Measurements from ENCODE around the gene RDH5. TPM values are rescaled to one million over a fixed set of nuclear protein-coding genes. Genes with fewer than 3 reads are reported as not detected.
"Not testable (repeated sequence)": the region's sequence is repeated elsewhere in the genome, so short reads cannot be mapped to it uniquely, and the experiment has no call there.

The RDH5 gene
- total and polyA plus RNA-seq, 4 donors = 3.1 to 5.4 (median 3.9) TPM

DNA sequence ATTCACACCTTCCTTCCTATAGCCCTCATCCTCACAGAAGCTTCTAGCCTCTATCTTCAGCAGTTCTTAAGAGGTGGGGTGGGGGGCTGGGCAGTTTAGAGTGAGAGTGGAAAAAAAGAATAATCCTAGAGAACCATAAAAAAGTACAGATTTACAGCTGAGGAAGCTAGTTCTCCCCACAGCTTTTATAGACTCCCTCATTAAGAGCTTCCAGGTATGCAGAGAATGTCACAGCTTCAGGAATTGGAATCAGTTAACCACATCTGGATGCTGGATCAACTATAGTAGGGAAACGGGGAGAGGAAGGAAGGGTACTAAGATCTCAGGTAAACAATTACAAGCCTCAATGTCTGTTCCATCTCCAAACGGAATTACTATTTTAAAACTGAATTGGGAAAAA lies 35.1 kb downstream of the RDH5 start:
- DNase-seq (no peak), ATAC-seq (ENCODE audit: insufficient read depth, low FRiP score) (no peak)
- Histone ChIP-seq H3K4me3 (no peak overlapping the region), H3K9me3 (ENCODE audit: control insufficient read depth in 4 of 4, insufficient read depth in 3 of 4, low read length in 3 of 4) (no peaks in the 10 kb centered on the region), H3K36me3 (ENCODE audit: control insufficient read depth in 4 of 4, insufficient read depth in 4 of 4, low read length in 4 of 4) (peaks cover 28 to 59% (median 40%) of the 10 kb centered on the region in 4 donors), H3K4me1 (ENCODE audit: control insufficient read depth in 5 of 5, insufficient read depth in 5 of 5, low read length in 5 of 5) (no peaks in the 10 kb centered on the region), H3K27me3 (ENCODE audit: control insufficient read depth in 3 of 3, insufficient read depth in 3 of 3, low read length in 2 of 3) (no peaks in the 10 kb centered on the region), H3K27ac (ENCODE audit: low read depth in 1 of 2, low read length in 1 of 2) (no peak overlapping the region), H3K9ac (ENCODE audit: insufficient read depth in 1 of 2, low read length in 2 of 2) (no peak overlapping the region)
- 65 to 73% methylated on average over 2 of the region's 2 CpGs for WGBS, 2 donors
- TF ChIP-seq, protein P1, sequence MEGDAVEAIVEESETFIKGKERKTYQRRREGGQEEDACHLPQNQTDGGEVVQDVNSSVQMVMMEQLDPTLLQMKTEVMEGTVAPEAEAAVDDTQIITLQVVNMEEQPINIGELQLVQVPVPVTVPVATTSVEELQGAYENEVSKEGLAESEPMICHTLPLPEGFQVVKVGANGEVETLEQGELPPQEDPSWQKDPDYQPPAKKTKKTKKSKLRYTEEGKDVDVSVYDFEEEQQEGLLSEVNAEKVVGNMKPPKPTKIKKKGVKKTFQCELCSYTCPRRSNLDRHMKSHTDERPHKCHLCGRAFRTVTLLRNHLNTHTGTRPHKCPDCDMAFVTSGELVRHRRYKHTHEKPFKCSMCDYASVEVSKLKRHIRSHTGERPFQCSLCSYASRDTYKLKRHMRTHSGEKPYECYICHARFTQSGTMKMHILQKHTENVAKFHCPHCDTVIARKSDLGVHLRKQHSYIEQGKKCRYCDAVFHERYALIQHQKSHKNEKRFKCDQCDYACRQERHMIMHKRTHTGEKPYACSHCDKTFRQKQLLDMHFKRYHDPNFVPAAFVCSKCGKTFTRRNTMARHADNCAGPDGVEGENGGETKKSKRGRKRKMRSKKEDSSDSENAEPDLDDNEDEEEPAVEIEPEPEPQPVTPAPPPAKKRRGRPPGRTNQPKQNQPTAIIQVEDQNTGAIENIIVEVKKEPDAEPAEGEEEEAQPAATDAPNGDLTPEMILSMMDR (IDR thresholded peaks at IDR 0.05; ENCODE audit: control extremely low read depth, extremely low read depth) = no peak

DNA sequence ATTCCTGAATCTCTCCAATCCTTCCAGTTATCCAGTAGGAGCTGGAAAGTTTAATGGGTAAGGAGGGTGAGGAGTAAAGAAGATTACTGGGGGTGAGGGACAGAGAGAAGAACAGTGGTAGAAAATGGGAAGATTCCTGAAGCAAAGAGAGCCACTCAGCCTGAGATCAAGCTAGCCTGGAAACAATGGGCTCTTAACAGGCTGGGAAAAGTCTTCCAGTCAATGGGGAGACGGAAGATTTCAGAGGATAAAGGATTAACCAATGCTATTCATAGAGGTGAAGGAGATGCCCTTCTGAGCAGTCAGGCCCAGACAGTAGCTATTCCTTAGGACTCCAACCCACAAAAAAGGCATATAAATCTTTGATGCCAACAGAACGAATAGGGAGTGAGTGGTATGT lies 37.5 kb downstream of the RDH5 start:
- TF ChIP-seq, protein P1 (IDR thresholded peaks at IDR 0.05; ENCODE audit: control extremely low read depth, extremely low read depth) = no peak
- WGBS, 2 donors = 84 to 91% methylated on average over 2 of the region's 2 CpGs
- no peak overlapping the region for H3K9ac ChIP-seq (ENCODE audit: insufficient read depth in 1 of 2, low read length in 2 of 2)
- H3K27me3 ChIP-seq (ENCODE audit: control insufficient read depth in 3 of 3, insufficient read depth in 3 of 3, low read length in 2 of 3) = no peaks in the 10 kb centered on the region
- H3K36me3 ChIP-seq (ENCODE audit: control insufficient read depth in 4 of 4, insufficient read depth in 4 of 4, low read length in 4 of 4) = peaks cover 28 to 50% (median 30%) of the 10 kb centered on the region in 4 donors
- no peak overlapping the region for H3K27ac ChIP-seq (ENCODE audit: low read depth in 1 of 2, low read length in 1 of 2)
- DNase-seq (no peak), ATAC-seq (ENCODE audit: insufficient read depth, low FRiP score) (no peak)
- H3K9me3 ChIP-seq (ENCODE audit: control insufficient read depth in 4 of 4, insufficient read depth in 3 of 4, low read length in 3 of 4) = no peaks in the 10 kb centered on the region
- H3K4me3 ChIP-seq = no peak overlapping the region
- no peaks in the 10 kb centered on the region for H3K4me1 ChIP-seq (ENCODE audit: control insufficient read depth in 5 of 5, insufficient read depth in 5 of 5, low read length in 5 of 5)

DNA sequence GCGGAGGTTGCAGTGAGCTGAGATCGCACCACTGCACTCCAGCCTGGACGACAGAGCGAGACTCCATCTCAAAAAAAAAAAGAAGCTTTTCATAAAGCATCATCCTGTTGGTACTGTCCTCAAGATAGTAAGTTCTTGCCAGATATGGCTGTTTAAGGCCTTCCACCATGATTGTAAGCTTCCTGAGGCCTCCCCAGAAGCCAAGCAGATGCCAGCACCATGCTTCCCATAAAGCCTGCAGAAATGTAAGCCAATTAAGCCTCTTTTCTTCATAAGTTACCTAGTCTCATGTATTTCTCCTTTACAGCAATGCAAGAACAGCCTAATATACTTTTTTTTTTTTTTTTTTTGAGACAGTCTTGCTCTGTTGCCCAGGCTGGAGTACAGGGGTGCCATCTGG lies 38.4 kb downstream of the RDH5 start:
- not testable (repeated sequence) for H3K4me1 ChIP-seq (ENCODE audit: control insufficient read depth in 5 of 5, insufficient read depth in 5 of 5, low read length in 5 of 5)

DNA sequence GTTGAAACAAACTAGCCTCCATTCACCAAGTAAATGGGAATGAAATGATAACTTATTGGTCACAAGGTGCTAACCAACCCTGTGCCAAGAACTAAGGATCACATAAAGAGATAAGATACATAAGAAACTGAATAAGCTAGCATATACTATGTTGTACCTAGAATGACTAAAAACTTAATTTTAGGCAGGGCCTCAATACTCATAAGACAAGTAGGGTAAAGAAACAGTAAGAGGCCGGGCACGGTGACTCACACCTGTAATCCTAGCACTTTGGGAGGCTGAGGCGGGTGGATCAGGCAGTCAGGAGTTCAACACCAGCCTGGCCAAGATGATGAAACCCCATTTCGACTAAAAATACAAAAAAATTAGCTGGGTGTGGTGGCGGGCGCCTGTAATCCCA lies 40.5 kb downstream of the RDH5 start:
- Histone ChIP-seq H3K36me3 (ENCODE audit: control insufficient read depth in 4 of 4, insufficient read depth in 4 of 4, low read length in 4 of 4) (peaks cover 23 to 38% (median 34%) of the 10 kb centered on the region in 4 donors), H3K9ac (ENCODE audit: insufficient read depth in 1 of 2, low read length in 2 of 2) (no peak overlapping the region), H3K4me1 (ENCODE audit: control insufficient read depth in 5 of 5, insufficient read depth in 5 of 5, low read length in 5 of 5) (no peaks in the 10 kb centered on the region), H3K4me3 (no peak overlapping the region), H3K9me3 (ENCODE audit: control insufficient read depth in 4 of 4, insufficient read depth in 3 of 4, low read length in 3 of 4) (no peaks in the 10 kb centered on the region), H3K27me3 (ENCODE audit: control insufficient read depth in 3 of 3, insufficient read depth in 3 of 3, low read length in 2 of 3) (no peaks in the 10 kb centered on the region), H3K27ac (ENCODE audit: low read depth in 1 of 2, low read length in 1 of 2) (no peak overlapping the region)
- WGBS, 2 donors = 92 to 94% methylated on average over 6 of the region's 6 CpGs
- TF ChIP-seq, protein P1 (IDR thresholded peaks at IDR 0.05; ENCODE audit: control extremely low read depth, extremely low read depth) = no peak
- ATAC-seq (ENCODE audit: insufficient read depth, low FRiP score) = no peak
- DNase-seq = no peak

More for the DNA sequence above, 38.4 kb downstream of the RDH5 start:
- H3K36me3 ChIP-seq (ENCODE audit: control insufficient read depth in 4 of 4, insufficient read depth in 4 of 4, low read length in 4 of 4) = peaks cover 24 to 46% (median 32%) of the 10 kb centered on the region in 4 donors
- not testable (repeated sequence) for ATAC-seq (ENCODE audit: insufficient read depth, low FRiP score); H3K9ac ChIP-seq (ENCODE audit: insufficient read depth in 1 of 2, low read length in 2 of 2); H3K9me3 ChIP-seq (ENCODE audit: control insufficient read depth in 4 of 4, insufficient read depth in 3 of 4, low read length in 3 of 4); H3K4me3 ChIP-seq; DNase-seq; H3K27me3 ChIP-seq (ENCODE audit: control insufficient read depth in 3 of 3, insufficient read depth in 3 of 3, low read length in 2 of 3); H3K27ac ChIP-seq (ENCODE audit: low read depth in 1 of 2, low read length in 1 of 2)
- 98 to 100% methylated on average over 4 of the region's 4 CpGs for WGBS, 2 donors
